ENCODE measurements around the gene CEP63. TPM values are rescaled to one million over a fixed set of nuclear protein-coding genes. Genes with fewer than 3 reads are reported as not detected.

The CEP63 gene
- total RNA-seq = 14.0 and 17.5 TPM in 2 replicates

DNA sequence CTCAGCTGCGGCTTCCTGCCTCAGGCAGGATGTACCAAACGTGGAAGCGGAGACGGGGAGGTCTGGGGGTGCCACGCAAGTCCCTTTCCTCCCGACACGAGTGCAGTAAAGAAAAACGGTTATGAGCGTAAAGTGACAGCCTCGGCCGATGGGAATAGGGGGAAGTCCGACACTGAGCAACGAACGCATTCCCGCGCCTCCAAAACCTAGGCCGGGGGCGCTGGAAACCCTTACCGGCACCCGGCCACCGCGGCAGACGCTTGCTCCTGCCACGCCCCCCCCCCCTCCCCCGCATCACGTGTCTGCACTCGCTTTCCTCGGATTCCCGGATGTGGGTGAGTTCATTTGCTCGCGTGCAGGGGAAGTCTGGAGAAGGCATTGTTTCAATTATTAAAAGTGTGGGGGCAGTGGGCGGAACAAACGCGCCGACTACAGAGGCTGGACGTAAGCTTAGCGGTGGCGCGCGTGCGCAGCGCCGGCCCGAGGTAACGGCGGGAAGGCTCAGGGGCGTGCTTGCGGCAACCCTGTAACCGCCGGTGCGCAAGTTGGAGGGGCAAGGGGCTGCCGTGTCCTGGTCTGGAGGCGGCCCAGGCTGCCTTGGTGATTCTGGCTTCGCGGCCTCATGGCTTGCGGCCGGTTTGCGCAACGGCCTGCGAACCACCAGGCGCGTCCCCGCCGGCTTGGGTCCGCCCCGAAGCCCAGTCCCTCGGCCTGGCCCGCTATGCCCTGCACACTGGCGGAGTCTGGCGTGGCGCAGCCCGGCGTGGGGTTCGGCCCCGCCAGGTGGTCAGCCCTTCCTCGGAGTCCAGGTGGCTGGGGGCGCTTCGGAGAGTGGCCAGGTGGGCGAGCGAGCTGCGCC lies at the start of gene CEP63, which contains the start of gene ANAPC13:
Gene CEP63 (plus strand): TSS at position 340 of the 859 bp plus-strand sequence. CDS start 9,264 bp downstream, outside the sequence.
Gene ANAPC13 (minus strand): TSS at position 268 of the 859 bp plus-strand sequence. CDS start 3,081 bp downstream, outside the sequence.
- peak; percentile 100 for DNase-seq

DNA sequence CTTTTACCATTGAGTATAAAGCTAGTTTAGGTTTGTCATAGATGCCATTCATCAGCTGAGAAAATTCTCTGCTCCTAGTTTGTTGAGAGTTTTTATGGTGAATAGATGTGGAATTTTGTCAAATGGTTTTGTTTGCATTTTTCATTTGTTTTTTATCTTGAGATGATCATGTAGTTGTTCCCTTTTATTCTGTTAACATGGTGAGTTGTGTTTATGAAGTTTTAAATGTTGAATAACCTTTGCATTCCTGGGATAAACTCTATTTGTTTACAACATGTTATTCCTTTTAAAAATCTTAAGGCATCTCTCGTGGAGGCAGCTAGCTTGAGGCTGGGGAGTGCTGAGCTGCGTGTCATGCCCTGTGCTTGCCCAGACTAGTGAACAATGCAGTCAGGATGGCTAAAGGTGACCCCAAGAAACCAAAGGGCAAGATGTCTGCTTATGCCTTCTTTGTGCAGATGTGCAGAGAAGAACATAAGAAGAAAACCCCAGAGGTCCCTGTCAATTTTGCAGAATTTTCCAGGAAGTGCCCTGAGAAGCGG lies 48.6 kb upstream of the CEP63 start:
- no peak for DNase-seq

DNA sequence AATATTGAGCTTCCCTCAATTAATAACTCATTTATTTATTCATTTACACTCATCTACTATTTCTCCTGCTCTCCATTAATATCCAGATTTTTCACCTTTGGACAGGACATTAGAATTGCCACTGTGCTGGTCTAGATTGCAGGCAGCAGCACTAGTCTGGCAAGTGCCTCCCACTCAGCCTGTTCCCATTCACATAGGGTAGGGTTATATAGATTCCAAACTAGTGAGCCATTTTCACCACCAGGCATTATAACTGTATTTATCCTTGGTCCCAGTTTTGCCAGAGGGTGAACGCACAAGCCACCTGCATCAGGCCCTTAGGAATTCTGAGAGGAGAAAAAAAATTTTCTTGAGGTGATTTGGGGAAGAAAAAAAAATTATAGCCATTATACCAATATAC lies 44.5 kb upstream of the CEP63 start:
- DNase-seq = no peak

DNA sequence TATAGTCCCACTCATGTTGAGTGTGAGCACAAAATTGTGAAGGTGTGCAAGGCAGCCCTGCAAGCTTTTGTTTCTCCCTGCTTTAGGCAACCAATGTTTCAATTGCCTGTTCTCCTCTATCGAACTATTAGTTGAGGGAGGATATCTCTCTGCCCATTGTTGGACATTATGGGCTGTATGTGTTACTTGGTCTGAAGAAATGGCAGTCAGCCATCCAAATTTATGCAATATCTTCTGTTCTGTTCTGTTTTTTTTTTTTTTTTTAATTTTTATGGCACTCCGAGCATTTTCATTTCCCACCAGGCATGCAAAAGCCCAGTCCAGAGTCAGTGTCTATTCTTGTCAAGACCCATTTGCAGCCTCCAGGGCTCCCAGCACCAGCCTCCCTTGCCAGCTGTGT lies 44.0 kb upstream of the CEP63 start:
- DNase-seq = no peak

DNA sequence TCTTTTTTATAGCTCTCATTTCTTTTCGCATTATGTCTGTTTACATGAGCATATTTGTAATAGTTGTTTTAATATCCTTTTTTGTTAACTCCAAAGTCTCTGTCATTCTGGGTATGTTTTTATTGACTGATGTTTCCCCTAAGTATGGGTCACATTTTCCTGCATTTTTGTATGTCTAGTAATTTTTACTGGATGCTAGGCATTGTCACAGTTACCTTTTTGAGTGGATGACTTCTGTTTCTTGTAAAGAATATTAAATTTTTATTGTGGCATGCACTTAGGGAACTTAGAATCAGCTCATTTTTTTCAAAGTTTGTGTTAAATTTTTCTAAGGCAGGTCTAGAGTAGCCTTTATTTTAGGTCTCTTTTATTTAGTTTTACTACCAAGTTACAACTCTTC lies 40.8 kb upstream of the CEP63 start:
- no peak for DNase-seq

DNA sequence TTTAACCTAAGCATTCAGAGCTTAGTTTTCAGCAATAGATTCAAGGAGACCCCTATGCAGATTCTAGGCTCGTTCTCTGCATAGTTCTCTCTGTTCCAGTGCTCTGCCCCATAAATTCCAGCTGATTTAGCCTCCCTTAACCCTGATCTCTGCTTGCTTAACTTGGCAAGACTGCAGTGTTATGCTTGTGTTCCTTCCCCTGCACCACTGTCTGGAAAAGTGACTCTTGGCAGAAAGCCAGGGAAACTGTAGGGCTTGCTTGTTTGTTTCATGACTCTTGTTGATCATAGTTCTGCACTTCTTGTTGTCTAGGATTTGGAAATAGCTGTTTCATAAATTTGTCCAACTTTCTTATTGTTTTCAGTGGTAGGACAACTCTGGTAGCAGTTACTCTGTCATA lies 40.2 kb upstream of the CEP63 start:
- peak; percentile 83 for DNase-seq

DNA sequence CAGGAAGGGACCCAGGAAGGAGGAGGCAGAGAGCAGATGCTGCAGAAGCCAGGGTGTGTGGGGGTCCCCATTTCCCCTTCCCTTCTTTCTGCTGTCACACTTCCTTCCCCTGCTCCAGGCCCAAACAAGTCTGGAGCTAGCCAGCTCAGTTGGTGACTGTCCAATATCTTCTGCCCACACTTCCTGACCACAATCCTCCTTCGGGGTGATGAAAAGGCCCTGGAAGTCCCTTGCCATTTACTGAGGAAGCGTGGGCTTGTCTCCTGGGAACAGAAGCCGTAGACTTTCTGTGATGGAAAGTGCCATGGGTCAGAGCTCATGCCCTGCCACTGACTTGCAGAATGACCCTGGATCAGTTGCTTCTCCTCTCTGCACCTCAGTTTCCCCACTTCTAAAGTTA lies 39.1 kb upstream of the CEP63 start:
- DNase-seq = peak; percentile 39

DNA sequence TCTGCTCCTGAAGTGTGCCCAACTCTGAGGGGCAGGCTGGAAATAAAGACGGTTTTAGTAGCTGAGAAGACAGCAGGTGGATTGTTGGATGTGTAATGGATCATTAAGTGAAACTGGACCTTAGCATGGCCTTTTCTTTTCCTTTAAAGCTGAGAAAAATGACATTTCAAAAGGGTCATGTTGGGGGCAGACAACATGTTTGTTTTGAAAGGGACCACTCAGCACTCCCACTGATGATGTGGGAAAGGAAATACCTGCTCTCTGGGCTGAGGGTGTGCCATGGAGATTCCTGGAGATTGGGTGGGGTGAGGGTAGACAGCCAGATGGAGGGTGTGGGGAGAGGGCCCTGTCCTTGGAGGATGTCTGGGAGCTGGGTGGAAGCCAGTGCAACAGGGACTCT lies 38.5 kb upstream of the CEP63 start:
- no peak for DNase-seq

DNA sequence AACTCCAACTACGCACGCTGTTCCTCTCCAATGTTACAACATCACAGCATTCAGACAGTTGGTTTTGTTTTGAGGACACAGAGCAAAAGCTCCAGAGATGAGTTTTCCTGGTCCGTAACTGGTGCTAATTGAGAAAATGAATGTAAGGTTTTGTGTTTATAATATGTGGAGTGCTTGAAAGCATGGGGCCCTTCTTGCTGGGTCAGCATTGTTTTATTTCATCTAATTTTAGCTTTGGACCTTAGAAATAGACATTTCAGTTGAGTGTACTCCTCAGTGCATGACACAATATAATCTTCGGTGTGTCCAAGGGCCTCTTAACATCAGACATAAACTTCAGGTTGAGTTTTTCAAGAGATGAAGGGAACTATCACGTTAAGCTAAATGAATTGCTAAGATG lies 37.2 kb upstream of the CEP63 start:
- no peak for DNase-seq

DNA sequence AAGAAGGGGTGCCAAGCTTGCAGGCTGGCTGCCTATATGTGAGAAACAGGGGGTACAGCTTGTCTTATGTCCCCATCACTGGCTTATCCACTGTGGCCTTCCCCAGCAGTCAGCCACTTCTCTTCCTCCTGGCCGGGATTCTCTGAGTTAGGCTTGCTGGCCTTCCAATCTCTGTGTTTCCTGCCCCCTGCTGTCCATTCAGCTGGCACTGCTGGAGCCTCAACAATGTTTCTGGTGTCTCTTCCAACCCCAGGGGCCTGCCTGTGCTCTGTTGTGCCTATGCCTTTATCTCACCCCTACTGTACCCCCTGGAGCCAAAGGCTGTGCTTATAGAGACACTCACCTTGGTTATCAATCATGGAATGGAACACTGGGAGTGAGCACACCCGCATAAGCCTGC lies 36.6 kb upstream of the CEP63 start:
- peak; percentile 63 for DNase-seq

DNA sequence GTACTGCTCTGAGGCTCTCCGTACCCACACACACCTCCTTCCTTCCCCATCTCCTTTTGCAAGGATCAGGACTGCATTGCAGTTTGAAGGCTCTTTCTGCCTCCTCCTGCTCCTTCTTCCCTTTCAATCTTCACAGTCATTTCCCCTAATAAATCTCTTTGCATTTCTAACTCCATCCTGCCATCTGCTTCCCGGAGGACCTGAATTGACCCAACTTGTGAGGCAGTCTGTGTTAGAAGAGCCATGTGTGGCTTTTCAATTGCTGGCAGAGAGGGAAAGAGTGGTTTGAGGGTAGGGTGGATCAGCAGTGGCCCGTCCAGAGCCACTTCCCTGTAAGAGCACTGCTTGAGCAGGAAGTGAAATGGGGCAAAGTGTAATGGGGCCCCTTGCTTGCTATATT lies 35.9 kb upstream of the CEP63 start:
- no peak for DNase-seq

DNA sequence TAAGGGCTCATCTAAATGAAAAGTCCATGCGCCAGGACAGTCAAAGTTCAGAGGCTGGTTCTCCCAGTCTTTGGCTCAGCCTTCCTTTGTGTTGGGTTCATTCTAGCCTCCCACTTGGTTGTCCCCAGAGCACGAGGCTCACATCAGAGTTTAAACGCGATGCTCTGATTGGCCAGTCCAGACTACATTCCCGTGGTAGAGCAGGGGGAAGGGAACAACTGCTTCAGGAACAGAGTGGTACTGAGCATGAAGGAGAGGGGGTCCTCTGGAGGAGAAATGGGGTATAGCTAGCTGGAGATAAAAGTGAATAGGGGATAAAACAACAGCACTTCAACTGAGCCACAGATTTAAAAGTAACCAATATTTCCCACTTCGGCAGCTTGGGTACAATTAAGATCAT lies 32.2 kb upstream of the CEP63 start:
- peak; percentile 43 for DNase-seq

DNA sequence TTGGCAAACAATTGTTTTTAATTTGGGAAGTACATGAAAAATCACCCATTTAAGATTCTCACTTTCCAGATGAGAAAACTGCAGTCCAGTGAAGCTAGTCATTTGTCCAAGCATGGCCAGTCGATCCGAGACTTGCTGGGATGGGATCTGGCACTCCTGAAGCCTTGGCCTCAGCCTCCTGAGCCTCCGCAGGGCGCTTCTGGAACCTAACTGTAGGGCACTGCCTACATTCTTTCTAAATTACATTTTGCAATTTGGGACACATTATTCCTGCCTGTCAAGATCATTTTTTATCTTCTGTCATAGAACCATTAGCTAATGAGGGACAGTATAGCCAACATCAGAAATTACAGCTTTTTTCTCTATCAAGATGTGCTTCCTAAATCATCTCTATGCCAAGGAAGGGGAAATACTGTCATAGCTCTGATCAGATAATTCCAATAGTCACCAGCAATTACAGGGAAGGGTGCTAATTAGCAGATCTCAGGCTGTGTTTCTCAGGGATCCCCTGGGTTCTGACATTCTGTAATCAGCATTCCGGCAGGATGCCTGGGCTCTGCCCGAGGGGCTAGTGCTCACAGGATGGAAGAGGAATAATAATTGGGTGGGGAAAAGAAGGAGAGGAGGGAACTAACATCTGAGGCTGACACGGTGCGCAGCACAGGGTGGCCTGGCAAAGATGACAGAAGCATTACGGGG lies 28.3 kb upstream of the CEP63 start:
- no peak for DNase-seq

DNA sequence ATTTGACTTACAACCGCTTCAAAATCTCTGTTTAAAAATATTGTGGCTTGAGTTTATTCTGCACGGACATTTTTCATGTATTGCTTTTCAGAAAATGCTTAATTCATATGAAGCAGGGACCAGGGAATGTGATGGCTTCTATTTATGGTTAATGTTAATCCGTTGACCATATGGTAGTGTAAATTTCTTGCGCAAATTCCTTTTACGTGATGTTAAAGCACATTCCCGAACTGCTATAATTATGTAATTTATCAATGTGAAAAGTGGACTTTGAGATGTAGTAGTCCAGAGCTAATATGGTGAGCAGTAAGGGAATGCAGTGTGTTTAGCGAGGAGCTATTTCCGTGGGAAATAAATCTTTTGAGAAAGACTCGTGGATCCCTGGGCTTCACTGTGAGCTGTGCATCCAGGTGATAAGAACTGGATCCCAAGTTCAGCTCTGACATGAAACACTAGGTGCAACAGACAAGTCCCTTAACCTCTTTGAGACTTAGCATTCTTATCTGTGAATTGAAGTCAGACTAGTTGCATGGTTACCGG lies 27.4 kb upstream of the CEP63 start:
- DNase-seq = no peak

DNA sequence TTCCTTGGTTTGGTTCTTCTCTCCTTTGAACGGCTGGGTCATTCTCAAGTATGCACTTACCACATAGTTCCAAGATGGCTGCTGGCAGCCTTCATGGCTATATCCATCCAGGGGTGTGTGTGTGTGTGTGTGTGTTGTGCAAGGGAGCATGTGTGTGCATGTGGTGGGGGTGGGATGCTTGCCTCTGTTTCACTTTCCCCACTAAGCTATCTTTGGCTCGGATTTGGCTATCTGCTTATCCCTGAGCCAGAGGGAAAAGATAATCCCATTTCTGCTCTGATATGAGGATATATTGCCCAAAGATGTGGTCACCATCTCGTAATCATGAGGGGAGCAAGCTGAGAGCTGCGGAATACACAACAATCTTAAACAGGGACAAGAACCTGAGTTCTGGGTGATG lies 26.3 kb upstream of the CEP63 start:
- no peak for DNase-seq

DNA sequence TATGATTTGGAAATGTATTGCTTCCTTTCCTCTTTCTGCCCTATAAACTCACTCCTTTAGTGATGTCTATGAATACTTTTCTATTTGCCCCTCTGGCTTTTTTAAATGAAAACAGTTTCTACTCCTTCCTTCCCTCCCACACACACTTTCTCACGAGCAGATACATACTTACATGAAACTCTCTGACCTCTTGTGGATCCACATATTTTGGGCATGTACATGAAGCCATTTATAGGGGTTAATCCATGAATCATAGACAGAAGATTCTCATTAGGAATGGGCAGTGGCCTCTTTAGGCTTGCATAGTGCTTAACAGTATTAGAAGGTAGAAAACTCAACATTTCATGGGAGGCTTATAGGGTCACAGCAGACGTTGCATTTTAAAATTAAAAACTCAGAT lies 24.9 kb upstream of the CEP63 start:
- no peak for DNase-seq

DNA sequence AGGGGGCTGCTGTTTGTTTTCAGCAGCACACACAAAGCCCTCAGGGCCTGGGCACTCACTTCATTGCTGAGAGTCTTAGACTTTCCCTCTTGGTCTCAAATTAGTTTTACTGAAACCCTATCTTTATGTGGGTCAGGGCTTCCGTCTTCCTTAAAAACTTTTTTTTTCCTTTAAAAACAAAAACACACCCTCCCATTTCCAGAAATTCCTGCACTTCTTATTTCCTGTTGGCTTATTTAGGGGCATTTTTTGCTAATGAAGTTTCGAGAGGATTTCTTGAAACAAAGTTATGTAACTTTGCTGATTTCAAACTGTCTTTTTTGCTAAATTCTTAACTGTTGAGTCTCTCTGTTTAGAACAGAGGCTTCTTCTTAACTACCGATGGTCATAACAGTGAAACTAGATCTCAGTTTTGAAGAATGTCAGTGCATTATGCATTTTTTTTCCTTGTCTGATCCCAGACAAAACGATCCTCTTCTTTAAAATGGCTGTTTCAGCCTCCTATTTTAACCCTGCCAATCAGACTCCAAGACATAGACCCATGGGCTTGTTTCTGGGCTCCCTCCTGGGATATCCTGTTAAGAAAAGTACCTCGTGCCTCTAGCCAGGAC lies 23.4 kb upstream of the CEP63 start:
- DNase-seq = no peak

DNA sequence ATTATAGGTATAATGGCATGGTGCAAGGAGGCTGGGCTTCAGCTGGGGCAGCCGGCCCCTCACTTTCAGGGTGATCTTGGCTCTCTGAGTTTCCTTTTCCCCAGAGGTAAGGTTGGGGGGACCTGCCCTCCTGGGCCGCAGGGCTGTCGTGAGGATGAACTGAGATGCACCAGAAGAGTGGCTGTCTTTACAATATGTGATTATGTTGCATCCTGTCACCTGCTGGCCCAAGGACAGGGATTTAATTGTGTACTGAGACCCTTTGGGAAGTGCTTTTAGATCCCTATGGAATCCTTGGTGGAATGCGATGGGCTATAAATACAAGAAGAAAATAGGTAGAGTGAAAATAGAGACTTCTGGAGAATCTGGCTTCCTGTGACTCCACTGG lies 22.2 kb upstream of the CEP63 start:
- DNase-seq = no peak

DNA sequence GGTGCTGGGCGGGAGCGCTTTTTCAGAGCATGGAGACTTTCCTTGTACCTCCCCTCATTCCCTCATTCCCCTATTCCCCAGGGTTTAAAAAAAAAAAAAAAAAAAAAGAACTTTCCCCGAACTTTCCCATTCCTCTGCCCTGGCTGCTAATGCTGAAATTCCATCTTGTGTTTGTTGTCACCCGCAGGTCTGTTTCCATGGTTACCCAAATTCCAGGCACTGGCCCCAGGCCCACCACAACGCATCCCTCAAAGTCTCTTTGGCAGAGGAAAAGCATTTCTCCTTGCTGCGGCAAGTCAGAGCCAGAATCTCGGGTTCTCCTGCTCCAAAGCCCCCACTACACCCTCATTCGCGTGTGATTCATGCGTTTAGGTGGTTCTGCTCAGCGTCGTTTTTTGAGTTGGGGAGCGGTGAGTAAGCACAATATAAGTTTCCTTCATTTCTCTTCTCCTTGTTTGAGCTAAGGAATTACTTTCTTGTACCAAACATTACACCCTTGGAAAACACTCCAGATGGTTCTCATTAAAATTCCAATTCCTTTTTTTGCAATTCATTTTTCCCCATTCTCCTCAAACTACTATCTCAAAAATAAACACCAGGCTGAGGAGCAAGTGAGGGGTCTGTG lies 21.7 kb upstream of the CEP63 start:
- no peak for DNase-seq

DNA sequence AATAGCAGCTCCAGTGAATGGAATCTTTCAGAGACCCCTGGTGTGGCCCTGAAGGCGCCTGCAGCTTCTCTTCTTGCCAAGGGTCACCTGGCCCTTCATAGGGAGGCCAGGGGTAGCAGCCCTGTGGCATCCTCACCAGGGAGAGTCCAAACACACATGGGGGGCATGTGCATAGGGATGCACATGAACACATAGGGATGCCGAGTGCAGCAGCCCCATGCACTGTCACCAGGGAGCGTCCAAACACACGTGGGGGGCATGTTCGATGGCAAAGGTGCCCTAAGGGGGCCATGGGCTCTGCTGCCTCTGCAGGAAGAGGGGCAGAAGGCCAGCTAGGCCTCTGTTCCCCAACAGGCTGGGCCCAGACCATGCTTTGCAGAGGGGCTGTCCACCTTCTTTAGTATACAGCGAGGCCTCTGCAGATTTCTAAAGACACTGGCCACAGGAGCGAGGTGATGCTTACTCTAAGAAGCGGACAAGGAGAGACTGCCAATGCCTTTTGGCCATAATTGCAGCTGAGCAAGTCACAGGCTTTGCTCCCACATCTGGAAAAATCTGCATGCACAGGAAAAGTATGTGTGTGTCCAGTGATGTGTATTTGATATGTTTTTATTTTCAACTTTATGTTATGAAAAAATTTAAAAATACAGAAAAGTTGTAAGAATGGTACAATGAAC lies 21.0 kb upstream of the CEP63 start:
- no peak for DNase-seq

DNA sequence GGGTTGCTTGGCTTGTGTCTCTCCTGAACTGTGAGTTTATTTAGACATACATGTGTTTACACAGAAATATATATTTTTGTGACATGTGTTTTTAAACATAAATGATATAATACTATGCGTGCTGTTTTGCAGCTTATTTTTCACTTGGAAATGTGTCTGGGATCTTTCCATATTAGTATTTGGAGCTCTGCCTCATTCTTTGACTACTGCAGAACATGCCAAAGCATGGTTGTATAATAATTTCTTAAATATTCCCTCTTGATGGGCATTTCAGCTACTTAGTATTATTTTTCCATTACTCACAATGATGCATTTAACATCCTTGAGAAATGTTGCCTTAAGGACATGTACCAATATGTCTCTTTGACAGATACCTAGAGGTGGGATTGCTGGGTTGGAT lies 19.5 kb upstream of the CEP63 start:
- DNase-seq = no peak

DNA sequence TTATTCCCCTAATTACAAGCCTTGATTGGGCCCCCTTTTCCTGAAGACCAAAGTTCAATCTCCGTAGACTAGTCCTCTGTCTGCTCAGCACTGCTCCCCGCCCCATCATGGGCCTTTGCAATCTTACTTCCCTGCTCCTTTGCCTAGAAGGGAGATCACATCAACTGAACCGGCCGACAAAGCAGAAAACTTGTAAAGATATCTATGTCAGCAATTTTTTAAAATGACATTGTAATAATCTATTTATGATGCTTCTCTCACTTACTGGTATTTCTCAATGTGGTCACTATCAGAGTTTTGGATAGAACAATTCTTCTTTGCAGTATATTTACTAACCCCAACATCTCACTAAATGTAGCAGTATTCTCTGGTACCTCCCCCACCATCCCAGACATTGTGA lies 17.3 kb upstream of the CEP63 start:
- DNase-seq = no peak

Measured in dermis blood vessel endothelial cell (primary cell).